Measurements from ENCODE around the gene COL4A2.
A peak's percentile ranks its signal among the peaks of the same experiment; 100 is the strongest.

The COL4A2 gene

DNA sequence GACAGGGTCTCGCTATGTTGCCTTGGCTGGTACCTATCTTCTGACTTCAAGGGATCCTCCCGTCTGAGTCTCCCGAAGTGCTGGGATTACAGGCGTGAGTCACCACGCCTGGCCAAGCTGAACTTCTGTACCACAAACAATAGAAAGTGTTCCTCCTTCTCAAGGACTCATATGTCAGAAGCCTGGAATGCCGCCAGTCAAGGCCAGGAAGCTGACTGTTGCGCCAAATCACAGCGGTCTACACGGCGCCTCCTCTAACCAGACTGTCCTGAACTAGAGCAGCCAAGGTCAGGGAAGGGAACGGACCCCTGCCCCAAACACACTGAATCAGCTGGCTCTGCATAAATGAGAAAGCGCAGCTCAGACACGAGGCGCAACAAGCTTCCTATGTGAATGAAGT lies 239.8 kb downstream of the COL4A2 start:
- ATAC-seq, result no peak

DNA sequence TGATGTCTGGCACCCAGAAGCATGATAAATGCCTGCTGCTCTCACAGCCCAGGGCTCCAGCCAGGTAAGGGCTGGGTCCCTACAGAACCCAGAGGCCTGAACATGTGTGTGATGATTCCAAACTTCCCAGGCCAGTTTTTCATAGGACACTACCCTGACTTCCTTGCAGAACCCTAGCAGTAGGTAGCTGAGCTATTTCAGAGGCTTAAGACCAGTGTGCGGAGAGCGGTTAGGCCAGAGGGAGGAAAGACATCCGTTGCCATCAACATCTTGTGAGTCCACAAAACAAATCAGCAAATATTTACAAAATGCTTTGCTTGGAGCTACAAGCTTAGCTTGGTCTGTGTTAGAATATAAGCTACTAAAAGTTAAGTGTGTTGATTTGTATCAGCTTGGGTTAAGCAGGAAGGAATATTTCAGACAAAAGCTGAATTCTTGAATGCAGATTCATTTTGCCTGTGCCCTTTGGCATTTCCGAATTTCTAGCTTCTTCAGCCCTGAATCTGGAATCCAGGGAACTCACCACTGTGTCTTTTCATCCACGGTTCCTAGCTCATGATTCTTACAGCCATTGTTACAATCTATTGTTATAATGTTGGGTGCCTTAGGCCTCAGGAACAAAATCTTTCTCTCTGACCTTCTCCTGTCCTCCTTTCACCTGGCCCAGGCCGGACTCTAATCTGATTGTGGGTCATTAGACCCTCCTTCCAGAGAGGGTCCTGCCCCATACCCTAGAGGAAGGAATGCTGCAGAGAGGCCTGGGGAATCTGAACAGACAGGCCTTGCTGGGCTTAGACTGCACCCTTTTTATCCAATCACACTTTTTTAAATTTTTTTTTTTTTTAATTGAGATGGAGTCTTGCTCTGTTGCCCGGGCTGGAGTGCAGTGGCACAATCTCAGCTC lies 242.1 kb downstream of the COL4A2 start:
- no peak for ATAC-seq

DNA sequence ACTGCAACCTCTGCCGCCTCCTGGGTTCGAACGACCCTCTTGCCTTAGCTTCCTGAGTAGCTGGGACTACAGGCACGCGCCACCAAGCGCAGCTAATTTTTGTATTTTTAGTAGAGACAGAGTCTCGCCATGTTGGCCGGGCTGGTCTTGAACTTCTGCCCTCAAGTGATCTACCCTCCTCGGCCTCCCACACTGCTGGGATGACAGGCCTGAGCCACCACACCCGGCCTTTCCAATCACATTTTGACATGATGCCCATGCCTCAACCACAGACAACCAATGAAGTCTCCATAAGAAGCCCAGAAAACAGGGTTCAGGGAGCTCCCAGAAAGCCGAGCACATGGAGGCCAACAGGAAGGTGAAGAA lies 242.7 kb downstream of the COL4A2 start:
- ATAC-seq, result no peak

DNA sequence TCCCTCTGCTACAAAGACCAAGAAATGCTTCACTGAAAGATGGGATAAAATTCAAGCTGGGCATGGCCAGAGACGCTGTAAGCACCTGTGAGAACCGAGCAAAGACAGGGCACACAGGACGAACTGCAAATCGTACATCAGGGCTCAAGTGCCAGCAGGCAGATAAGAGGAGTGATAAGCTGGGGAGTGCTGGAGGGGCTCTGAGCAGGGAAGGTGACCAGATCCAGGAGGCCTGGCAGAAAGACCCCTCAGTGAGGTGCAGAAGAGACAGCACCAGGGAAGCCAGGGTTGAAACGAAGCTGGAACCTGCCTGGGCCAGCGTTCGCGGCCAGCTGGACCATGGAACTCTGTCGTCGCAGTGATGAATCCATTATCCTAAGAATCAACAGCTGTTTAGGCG lies 244.2 kb downstream of the COL4A2 start:
- no peak for ATAC-seq

DNA sequence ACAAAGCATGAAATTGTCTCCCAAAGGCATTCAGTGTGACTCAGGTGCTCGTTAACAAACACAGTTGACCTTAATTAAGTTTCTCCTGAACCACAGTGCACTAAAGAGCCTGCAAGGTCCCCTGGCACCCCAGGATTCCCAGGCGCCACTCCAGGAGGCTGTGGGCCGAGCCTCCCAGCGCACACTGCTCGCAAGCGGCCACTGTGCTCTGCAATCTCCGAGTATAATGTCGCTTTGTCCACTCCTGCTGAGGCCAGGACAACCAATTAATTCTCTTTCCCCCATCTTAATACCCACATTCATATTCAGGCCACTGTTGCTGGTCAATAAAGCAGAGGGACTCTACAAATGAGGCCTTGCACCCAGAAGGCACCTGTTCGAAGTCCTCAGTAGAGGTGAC lies 245.7 kb downstream of the COL4A2 start:
- ATAC-seq, result no peak

DNA sequence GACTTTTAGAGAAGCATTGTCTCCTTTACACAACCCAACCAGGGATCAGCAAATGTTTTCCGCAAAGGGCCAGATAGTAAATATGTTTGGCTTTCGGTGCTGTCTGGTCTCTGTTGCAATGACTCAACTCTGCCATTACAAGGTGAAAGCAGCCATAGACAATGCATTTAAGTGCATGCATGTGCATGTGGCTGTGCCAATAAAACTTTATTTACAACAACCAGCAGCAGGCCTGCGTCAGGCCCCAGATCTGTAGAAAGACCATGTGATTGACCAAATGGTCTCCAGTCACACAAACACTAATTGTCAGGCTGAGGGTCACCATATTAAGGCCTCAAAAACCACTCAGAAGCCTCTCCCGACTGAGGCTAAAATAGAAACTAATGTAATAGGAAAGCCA lies 246.3 kb downstream of the COL4A2 start:
- no peak for ATAC-seq

DNA sequence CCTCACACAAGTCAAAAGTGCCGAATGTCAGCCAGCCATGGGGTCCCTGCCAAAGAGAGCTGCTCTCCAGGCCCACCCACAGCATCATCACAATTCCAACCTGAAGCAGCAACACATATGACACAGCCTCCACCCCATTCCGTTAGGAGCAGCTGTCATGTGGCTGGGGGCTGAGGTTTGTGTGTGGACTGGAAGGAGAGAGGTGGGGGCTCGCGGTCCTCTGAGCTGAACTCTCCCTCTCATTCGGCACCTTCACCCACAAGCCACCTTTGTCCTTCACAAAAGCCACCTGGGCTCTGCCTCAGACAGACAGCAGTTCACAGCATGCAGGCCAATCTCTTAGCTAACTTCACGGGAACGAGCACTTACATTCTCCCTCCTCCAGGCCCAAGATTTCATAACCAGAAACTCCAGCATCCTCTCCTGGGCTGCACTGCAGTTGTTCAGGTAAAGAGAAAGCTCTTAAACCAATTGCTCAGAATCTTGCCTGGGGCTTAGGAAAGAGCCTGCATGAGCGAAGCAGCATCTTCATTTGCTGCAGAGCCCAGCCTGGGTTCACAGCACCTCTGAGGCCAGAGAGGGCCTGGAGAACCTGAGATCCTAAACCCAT lies 247.2 kb downstream of the COL4A2 start:
- ATAC-seq, result no peak

DNA sequence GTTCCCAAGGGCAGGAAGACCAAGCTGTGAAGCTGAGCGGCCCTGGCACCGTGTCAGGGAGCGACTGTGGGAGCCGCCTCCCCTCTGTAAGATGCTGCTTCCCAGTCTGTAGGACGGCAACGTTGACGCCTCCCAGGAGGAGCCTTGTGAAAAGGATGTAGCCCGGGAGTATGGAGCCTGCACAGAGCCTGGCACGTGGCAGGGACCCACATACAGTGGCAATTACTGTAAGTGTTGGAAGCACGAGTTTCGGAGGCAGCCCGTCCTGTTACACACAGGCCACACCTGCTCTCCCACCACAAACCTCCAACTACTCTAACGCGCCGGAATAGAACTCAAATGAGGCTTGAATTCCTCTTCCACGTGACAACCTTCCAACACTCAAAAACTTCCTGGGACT lies 247.9 kb downstream of the COL4A2 start:
- ATAC-seq, result no peak

DNA sequence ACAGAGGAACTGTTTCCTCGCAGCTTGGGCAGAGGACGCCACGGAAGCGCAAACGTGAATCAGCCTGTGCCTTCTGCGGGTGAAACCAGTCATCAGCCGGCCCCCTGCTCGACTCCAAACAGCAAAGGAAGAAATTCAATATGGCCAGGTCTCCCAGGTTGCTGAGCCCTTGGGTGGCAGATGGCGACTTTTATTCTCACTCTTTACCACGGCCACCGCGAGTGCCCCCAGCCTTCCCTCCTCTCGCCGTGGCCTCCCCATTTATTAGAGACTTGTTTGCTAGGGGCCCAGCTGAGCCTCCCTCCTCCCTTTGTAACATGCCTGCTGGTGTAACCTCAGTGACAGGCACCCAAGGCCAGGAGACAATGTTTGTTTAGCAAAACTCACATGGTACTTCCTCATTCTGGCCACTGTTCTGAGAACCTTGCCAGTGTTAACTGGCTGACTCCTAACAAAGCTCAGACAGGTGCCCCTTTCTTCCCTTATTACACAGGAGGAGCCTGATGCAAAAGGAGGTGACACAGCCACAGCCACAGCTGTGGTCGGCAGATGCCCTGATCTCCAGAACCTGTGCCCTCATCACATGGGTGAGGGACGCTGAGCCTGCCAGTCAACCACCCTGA lies 248.6 kb downstream of the COL4A2 start:
- no peak for ATAC-seq

DNA sequence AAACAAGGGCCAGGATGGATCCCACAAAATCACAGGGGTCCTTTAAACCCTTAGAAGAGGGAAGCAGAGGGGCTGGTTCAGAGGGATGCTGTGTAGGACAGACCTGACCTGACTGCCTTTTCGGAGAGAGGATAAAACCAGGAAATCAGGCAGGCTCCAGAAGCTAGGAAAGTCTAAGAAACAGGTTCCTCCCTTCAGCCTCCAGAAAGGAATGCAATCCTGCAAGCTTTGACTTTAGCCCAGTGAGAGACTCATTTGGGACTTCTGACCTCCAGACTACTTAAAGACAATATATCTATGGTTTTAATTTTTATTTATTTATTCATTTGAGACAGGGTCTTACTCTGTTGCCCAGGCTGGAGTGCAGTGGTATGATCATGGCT lies 249.1 kb downstream of the COL4A2 start:
- ATAC-seq, result no peak

DNA sequence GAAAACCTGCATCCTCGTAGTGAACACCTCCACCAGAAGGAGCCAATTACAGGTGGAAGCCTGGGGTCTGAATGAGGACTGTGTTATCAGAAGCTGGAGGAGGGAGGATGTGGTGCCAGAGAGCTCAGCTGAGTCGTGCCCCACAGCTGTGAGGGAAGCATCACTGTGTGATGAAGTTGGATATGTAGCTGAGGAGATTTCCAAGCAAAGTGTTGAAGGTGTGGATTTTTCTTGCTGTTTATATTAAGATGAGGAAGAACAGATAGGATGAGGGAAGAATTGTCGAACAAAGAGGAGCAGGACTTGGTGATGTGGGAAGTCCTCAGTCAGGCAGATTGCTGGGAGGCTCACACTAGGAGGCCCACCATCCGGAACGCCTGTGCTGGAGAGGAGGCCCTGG lies 250.0 kb downstream of the COL4A2 start:
- ATAC-seq, result no peak

DNA sequence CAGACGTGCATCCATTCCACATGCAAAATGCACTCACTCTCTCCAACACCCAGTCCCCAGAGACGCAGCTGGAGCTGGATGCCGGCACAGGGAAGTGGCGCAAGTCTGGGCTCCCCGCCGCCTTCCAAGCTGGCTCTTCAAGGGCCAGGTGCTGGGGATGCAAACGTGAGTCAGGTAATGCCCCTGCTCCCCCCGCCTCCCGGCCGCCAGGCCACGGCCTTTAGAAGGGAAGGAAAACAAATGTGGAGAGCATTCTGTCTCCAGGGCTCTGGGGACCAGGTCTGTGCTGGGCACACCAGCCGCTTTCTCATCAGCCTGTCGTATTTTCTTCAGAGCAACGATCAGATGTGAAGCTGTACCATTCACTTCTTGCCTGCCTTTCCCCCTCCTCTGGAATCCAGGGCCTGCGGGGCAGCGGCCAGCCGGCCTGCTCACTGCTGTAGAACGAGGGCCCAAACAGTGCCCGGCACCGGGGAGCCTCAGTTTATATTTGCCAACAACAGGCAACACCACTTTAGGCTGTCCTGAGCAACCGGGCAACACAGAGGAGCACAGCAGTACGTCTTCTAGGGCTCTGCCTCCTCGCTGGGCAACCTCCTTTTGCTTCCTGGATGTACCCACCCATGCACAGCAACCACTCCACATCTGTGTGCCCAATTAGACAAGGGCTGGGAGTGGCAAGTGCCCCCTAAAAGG lies 250.7 kb downstream of the COL4A2 start:
- ATAC-seq, result no peak

DNA sequence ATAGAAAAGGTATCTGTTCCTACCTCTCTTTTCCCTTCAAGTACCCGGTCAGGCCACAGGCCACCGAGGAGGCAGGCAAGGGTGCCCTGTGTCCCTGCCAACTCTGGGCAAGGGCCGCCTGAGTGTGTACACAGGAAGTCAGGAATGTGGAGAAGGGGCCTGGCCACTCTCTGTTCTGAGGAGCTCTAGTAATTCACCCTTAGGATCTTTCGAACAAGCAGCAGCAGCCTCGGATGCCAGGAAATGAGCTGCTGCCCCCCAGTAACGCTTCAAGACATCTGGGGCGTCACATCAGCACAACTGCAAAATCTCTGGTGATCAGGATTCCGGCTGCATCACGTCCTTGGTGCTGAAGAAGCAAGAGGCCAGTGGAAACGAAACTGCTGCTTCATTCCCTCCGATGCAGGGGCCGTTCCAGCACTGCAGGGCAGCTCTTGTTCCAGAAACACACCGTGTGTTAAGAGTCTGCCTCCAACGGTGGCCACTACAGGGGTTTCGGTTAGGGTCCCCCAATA lies 252.4 kb downstream of the COL4A2 start:
- no peak for ATAC-seq

DNA sequence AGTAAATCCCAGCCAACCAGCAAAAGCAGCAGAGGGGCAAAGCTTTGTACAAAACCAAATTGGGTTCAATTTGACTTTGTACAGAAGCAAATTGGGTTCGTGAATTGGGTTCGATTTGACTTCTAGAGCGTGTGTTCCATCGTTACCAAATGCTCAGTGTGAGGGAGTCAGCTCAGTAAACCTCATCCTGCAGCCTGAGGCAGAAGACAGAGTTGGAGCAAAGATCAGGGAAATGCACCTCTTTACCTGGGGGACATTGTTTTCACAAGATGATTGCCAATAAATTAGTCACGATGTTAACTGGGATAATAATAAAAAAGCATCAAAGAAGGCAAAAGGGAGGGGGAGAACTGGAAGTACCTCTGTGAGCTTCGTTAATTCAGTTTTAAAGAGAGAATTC lies 252.9 kb downstream of the COL4A2 start:
- ATAC-seq, result no peak

DNA sequence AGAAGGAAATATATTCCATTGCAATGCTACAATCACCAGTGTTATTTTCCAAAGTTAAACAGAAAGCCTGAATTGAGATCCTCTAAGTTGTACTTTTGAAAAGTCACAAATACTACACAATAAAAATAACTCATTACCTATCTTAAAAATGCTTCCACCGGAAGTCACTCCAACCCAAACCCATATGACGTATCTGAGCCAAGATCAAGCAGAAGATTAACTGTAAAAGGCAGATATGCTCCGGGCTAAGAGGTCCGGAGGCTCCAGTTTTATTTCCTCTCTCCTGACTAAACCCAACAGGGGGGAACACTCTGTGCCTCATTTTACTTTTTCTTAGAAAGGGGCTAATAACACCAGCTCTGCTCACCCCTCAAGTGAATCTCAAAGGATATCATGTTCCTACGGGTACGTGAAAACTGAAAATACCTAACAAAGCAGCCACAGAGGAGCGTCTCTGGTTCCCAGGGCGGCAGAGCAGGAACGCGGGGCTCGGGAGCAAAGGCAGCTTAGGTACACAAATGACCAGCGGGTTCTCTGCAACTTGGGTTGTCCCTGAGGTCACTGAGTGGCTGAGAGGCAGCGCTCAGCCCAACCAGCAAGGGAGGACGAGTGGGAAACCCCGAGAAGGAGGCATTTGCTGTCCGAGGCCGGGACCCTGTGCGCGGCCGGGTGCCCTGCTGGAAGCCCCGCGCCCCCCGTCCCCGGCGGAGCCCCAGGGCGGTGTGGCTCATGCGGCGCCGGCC lies 253.7 kb downstream of the COL4A2 start:
- ATAC-seq, result no peak

DNA sequence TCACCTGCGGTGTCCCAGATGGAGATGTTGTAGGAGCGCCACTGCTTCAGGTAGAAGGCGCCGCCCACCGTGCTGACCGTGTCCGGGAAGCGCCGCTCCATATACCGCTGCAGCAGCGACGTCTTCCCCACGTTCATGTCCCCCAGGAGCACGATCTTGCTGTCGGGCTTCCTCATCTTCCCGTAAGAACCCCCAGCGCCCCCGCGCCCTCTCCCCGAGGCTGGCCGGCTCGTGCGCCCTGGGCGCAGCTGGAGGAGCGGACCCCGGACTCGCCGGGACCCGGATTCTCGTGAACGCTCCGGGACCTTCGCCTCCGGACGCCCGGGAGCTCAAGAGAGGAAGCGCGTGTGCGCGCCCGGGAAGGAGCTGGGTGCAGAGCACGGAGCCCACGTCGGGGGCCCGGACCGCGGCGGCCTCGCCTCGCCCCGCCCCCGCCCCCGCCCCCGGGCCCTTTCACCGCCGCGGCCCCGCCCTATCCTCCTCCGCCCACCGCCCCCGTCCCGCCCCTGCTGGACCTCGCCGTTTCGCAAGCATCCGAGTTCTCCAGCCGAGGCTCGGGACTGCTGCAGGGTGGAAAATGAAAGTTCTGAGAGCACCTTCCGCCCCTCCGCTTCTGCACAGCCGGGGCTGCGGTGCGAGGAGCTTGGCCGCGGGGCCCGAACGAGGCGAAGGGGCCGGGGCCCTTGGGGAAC lies 254.4 kb downstream of the COL4A2 start, which contains the start of gene RAB20:
Gene RAB20 (minus strand): TSS at position 379 of the 692 bp plus-strand sequence. CDS start 203 bp downstream, at position 176.
- ATAC-seq, result peak; percentile 62 to 71

DNA sequence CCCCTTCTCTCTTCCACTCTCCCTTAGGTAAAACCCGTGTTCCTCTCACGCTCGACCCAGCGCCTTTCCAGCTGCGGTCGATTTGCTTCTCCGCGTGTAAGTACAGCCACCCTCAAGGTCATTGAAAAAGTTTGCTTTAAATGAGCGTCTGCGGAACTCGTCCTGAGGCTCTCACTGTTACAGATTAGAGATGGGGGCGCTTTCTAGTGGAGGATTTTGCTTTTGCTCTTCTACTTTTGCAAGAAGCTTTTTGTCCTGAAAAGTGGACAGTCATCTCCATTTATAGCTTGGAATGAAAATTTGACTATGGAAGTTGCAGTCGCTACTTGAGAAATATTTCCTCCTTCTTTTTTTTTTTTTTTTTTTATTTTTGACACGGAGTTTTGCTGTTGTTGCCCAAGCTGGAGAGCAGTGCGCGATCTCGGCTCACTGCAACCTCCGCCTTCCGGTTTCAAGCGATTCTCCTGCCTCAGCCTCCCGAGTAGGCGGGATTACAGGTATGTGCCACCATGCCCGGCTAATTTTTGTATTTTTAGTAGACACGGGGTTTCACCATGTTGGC lies 255.0 kb downstream of the COL4A2 start:
- no peak for ATAC-seq
